Measurements from ENCODE around the gene CDC42EP4.

GRCh38 chr17:73293031-73293430 is 18.8 kb downstream of the CDC42EP4 start:
- TF ChIP-seq CTCF (IDR thresholded peaks at IDR 0.05) = no peak
- no peak for TF ChIP-seq POLR2A (IDR thresholded peaks at IDR 0.05)
